H1 (cell line): ENCODE results near the gene LRRC43. TPM values are rescaled to one million over a fixed set of nuclear protein-coding genes. Genes with fewer than 3 reads are reported as not detected.

Source experiments
- BRCA1 ChIP-seq: IDR thresholded peaks from 2 replicates; pipeline ENCODE4 v1.6.1; 2012; ENCODE audit warnings: low read depth, low read length, improper control_type of control experiment
- CREB1 ChIP-seq: IDR thresholded peaks from 2 replicates; pipeline ENCODE4 v1.6.1; 2012; ENCODE audit warnings: inconsistent platforms
- HDAC6 ChIP-seq: IDR thresholded peaks from one replicate; pipeline ENCODE4 v1.7.1; 2012; ENCODE audit warnings: low read depth, mild to moderate bottlenecking, inconsistent platforms, low read length, moderate library complexity
- POLR2A ChIP-seq, 2 experiments: IDR thresholded peaks; 1 replicate in 1 of 2; 2 replicates in 1 of 2; pipeline ENCODE4 v1.6.1; 2011; ENCODE audit warnings: low read depth in 2 of 2, low read length in 2 of 2, mild to moderate bottlenecking in 2 of 2; ENCODE audit errors: control extremely low read depth in 1 of 2
- SIN3A ChIP-seq, 2 experiments: IDR thresholded peaks in 1 of 2; conservative IDR thresholded peaks in 1 of 2; 2 replicates each; pipeline ENCODE4 v1.6.1; 2011 to 2012; ENCODE audit warnings: low read length in 2 of 2, improper control_type of control experiment in 1 of 2, low read depth in 1 of 2, mild to moderate bottlenecking in 1 of 2
- SIX5 ChIP-seq: IDR thresholded peaks from 2 replicates; pipeline ENCODE4 v1.6.1; 2011; ENCODE audit warnings: mild to moderate bottlenecking, low read depth, low read length
- SRF ChIP-seq: IDR thresholded peaks from 2 replicates; pipeline ENCODE4 v1.6.1; 2011; ENCODE audit warnings: mild to moderate bottlenecking, low read depth, low read length, moderate library complexity
- TAF1 ChIP-seq: IDR thresholded peaks from 2 replicates; pipeline ENCODE4 v1.6.1; 2011; ENCODE audit warnings: mild to moderate bottlenecking, low read depth, low read length
- YY1 ChIP-seq: IDR thresholded peaks from 2 replicates; pipeline ENCODE4 v1.6.1; 2011; ENCODE audit warnings: low read depth, mild to moderate bottlenecking, low read length
- polyA plus RNA-seq, 7 experiments: library from polyadenylated mRNA; depleted of rRNA in 3 of 7; stranded (reverse) in 5 of 7; unstranded in 2 of 7; fragments of >200 nt in 5 of 7; fragments of 200-250 nt in 2 of 7; gene quantifications; 1 replicate in 5 of 7; 2 replicates in 1 of 7; 4 replicates in 1 of 7; pipeline versions ENCODE4 v1.2.1 to v1.2.3, GENCODE V29; 2011 to 2013; ENCODE audit warnings: missing spikeins in 2 of 7, mixed read lengths in 2 of 7
- total RNA-seq: library from RNA; stranded (reverse); fragmentation: NEBNext Ultra II Directional; extraction: Animal tissue kit (Norgen Biotek cat#: 25700); gene quantifications from 2 replicates; pipeline ENCODE4 v1.2.1, GENCODE V29; 2021

The LRRC43 gene
- total and polyA plus RNA-seq, 2 of the 8 experiments (the other 6 are each of a cell fraction or from before 2014, with no cell fraction given): 0.35 to 0.44 TPM

- TF ChIP-seq SIN3A (conservative IDR thresholded peaks at IDR 0.05 in 1 of 2, IDR thresholded peaks at IDR 0.05 in 1 of 2; ENCODE audit: low read depth in 1 of 2, low read length in 2 of 2): no peak
- no peak for TF ChIP-seq POLR2A (IDR thresholded peaks at IDR 0.05; ENCODE audit: control extremely low read depth in 1 of 2, low read depth in 2 of 2, low read length in 2 of 2)
- no peak for TF ChIP-seq HDAC6
- TF ChIP-seq CREB1: no peak
- no peak for TF ChIP-seq BRCA1
- no peak for TF ChIP-seq YY1
- no peak for TF ChIP-seq SRF
- no peak for TF ChIP-seq TAF1
- TF ChIP-seq SIX5: no peak
Measured at GRCh38 chr12:122230798-122231197, 47.9 kb downstream of the LRRC43 start (continued).
